DMS79 treated with DMSO at 0.1 percent for 48 hours (cell line): ENCODE data around the gene ITGB2.

Source experiments
- DNase-seq: peaks from one replicate; lab custom pipeline; 2025; lab: John Stamatoyannopoulos, UW

The ITGB2 gene

GRCh38 chr21:44910229-44911067 lies 10.3 kb downstream of the ITGB2 start:
- peak; percentile 33 for DNase-seq

- DNase-seq, result peak; percentile 33
These were observed 11.0 kb downstream of the ITGB2 start for GRCh38 chr21:44909719-44910118.

GRCh38 chr21:44908908-44909307 lies 11.8 kb downstream of the ITGB2 start:
- DNase-seq, result no peak

GRCh38 chr21:44907966-44908895 lies 12.5 kb downstream of the ITGB2 start:
- no peak for DNase-seq

DNA sequence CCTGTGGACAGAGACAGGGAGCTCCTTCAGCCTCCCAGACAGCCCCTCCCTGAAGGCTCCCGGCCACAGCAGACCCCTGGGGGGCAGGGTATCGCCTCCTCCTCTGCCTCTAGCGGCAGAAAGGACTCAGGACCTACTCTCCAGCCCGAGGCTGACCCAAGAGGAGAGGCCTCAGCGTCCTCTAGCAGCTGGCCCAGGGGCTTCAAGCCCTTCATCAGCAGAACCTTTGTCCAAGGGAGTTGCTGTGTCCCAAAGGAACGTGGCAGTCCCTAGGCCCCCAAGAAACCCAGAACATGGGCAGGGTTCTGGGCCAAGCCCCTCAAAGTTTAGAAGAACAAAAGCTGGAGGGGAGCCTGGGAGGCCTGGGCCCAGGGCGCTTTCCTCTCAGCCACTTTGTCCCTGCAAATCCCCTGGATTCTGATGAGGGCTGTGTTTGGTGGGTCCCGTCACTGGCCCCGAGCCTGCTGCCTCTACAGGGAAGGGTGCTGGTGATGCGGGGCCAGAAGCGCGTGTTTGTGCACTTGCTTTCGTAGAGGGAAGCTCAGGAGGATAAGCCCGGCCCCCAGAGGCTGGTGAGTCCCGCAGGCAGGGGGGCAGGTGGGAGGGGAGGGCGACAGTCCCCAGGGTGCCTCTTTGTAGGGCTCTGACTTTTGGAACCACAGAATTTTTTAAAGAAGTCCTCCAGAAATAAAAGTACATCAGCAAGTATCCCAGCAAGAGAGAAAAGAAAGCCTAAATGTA lies 13.3 kb downstream of the ITGB2 start:
- no peak for DNase-seq

- DNase-seq, result no peak
These were observed 15.0 kb downstream of the ITGB2 start for GRCh38 chr21:44905728-44906090.

GRCh38 chr21:44905016-44905727 lies 15.5 kb downstream of the ITGB2 start:
- DNase-seq, result no peak

- DNase-seq, result no peak
These were observed 16.4 kb downstream of the ITGB2 start for GRCh38 chr21:44904141-44904923.

DNA sequence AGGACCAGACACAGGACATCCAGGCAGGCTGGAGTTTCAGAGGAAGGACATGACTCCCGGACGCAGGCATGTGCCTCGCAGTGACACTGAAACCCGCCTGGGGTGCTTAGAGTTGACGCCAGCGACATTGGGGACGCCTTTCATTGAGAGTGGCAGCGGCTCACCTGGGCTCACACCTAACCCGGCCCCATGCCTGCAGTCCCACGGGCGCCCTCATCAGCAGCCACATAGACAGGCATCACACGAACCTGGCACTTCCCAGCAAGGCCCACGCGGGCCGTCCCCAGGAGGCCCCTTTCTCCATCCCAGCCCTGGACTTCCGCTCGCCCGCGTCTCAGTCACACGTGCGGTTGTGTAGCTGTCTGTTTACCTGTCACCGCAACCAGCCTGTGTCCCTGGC lies 17.0 kb downstream of the ITGB2 start:
- no peak for DNase-seq

DNA sequence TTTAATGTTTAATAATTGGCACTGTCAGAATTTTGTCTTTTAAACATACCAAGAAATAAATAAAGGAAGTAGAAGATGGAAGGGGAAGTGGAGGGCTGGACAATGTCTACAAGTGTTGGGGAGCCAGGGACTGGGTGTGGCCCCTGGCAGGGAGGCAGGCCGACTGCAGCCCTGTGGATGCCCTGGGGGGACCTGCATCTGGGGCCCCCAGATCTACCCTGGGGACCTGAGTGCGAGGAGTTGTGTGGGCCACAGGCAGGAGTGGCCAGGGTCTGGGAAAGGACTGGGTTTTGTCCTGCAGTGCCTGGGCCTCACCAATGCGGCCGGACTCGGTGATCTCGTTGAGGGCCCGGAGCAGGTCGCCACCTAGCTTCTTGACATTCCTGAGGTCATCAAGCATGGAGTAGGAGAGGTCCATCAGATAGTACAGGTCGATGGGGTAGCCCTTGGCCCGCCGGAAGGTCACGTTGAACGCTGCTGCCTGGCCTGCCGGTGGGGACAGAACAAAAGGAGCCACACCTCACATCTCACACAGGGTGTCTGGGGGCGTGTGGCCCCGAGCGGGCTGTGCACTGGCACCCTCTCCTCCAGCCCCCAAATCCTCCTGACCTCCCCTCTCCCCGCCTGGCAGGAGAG lies 17.5 kb downstream of the ITGB2 start:
- no peak for DNase-seq

DNA sequence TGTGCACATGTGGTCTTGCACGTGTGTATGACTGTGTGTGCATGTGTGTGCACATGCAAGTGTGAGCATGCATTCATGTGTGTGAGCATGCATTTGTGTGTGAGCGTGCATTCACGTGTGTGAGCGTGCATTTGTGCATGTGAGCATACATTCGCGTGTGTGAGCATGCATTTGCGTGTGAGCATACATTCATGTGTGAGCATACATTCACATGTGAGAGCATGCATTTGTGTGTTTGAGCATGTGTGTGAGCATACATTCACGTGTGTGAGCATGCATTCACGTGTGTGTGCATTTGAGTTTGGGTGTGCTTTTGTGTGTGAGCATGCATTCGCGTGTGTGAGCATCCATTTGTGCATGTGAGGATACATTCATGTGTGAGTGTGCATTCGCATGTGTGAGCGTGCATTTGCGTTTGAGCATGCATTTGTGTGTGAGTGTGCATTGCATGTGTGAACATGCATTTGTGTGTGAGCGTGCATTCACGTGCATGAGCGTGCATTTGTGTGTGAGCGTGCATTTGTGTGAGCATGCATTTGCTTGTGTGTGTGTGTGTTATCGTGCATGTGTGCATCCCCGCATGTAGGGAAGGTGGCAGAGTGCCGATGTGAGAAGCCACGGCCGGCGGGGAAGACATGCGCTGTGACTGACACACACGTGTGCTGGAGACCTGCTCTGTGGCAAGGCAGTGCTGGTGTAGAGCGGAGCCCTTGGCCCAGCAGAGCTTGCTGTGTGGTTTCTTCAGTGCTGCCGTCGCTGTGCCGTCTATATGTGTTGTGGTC lies 18.2 kb downstream of the ITGB2 start:
- no peak for DNase-seq

DNA sequence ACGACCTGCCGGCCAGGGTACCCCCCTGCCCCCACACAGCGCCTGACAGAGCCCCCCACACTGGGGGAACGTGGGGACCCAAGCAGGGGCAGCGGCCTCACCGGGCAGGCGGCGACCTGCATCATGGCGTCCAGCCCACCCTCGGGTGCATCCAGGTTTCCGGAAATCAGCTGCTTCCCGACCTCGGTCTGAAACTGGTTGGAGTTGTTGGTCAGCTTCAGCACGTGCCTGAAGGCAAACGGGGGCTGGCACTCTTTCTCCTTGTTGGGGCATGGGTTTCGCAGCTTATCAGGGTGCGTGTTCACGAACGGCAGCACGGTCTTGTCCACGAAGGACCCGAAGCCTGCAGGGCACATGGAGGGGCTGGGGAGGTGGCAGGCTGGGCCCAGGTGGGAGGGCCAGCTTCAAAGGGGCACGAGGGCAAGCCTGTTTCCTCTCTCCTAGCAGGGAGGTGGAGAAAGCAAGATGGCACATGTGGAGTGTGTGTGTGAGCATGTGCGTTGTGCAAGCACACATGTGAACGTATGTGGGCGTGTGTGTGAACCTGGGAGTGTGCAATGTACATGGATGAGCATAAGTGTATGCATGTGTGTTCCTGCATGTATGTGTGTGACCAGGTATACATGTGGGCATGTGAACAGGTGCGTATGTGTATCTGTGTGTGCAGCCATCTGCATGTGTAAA lies 19.2 kb downstream of the ITGB2 start:
- no peak for DNase-seq

GRCh38 chr21:44900559-44901251 lies 20.0 kb downstream of the ITGB2 start:
- DNase-seq, result no peak

GRCh38 chr21:44899768-44900558 lies 20.7 kb downstream of the ITGB2 start:
- DNase-seq, result no peak

- no peak for DNase-seq
These were observed 21.6 kb downstream of the ITGB2 start for GRCh38 chr21:44898851-44899767.

GRCh38 chr21:44898011-44898488 lies 22.6 kb downstream of the ITGB2 start:
- DNase-seq, result no peak
